GM21717 (cell line): ENCODE data around the gene MFAP3L.

Source experiments
- ATAC-seq: cut with Tn5 transposase; IDR thresholded peaks from one replicate; pipeline ENCODE4 v1.9.1; 2021; ENCODE audit warnings: mild to moderate bottlenecking, moderate library complexity; ENCODE audit not compliant: unreplicated experiment

MFAP3L gene

GRCh38 chr4:170025523-170026252 lies 507 bp downstream of the MFAP3L start:
- ATAC-seq = no peak

DNA sequence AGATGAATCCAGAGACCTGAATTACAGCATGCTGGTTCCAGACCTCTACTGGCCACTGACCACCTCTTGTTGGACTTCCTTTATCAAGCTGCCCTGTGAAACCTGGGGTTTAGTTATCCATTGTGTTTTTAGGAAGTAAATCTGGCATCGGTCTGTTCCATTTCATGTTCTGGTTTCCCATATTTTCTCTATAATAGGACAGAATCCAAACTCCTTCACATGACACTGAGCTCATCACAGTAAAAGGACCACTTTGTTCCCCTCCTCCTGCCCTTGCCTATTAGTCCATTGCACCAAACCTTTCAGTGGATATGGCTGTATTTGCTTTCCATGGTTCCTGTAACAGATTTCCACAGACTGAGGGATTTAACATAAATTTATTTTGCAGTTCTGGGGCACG lies 4.0 kb downstream of the MFAP3L start:
- ATAC-seq = no peak

GRCh38 chr4:170017252-170017651 lies 8.9 kb downstream of the MFAP3L start:
- ATAC-seq = no peak

DNA sequence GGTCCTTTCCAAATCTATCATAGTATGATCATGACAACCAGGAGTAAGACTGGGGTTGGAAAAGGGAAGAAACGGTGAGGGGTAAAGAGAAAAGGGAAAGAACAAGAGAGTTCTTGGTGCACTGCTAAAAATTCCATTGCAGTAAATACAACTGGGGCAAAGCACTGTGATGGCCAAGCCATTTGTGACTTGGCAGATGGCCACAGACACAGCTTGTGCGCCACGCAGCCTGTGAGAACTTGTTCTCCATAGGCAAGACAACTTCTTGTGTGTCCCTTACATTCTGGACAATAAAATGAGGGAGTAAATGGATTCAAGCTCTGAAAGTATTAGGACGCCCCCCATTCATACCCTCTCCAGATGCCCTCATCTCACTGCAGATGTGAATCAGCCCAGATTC lies 10.9 kb downstream of the MFAP3L start:
- ATAC-seq = no peak

DNA sequence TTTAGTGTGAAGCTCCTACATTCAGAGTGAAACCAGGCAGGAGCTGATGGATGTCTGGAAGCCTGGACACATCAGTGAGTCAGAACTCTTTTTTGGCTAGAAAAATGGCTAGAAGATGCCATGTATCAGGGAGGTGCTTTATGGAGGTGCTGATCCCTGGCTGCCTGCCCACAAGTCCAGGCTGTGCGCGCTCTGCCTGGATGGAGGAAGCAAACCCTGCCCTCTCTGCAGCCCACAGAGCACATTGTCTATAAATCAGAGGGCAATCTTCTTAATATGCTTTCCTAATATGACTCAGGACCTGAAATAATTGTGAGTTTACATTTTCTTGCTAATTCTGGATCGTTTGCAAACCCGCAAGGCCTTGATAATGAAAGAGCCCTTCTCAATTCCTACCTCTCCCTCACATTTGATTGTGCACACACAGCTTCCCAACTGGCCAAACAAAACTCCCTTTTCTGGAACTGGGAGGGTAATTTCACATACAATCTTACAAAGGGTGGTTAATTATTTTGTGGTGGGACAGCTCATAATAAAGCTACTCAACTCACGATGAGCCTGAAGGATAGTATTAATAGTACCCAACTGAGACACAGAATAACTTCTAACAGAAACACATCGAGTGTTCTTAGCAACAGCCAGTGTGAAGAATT lies 11.7 kb downstream of the MFAP3L start:
- no peak for ATAC-seq

DNA sequence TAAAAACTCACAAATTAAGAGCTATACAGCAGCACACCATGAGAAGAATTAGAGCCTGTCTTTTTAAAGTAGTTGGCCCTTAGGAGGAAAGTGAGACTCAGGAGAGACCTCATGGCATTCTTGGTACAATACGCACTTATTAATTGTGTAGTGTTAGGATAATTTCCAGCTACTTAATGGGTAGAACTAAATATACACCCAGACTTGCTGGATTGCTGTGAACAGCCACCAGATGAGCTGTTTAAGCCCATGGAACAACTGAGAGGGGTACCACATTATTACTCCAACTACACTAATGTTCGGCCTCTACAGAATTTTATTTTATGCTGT lies 13.6 kb downstream of the MFAP3L start:
- no peak for ATAC-seq

DNA sequence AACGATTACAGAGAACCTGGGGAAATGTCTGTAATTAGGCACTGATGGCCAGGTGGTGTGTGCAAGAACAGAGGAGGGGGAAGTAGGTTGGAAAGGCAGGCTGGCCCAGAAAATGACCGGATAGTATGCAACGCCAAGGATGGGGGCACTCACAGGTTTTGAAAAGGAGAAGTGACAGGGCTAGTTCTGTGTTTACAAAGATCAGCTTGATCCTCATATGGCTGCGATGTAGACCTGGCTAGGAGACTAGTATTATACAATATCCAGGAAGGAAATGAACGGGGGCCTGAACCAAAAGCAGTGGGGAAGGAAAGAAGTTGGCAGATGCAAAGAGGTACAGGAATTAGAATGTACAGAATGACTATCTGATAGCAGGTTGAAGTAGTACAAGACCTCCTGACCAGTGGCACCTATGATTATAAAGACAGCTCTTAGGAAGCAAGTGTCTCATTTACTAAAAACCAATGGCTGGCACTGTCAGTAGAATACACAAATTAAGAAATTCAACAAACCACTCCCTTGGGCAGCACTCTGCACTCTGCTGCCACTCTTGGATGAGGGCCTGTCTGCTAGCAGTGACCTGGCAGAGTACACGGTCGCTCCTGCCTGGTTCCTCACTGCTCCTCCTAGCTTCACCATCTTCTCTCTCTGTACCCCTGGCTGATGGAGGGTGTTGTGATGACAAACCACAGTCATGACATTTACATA lies 14.1 kb downstream of the MFAP3L start:
- ATAC-seq = no peak

DNA sequence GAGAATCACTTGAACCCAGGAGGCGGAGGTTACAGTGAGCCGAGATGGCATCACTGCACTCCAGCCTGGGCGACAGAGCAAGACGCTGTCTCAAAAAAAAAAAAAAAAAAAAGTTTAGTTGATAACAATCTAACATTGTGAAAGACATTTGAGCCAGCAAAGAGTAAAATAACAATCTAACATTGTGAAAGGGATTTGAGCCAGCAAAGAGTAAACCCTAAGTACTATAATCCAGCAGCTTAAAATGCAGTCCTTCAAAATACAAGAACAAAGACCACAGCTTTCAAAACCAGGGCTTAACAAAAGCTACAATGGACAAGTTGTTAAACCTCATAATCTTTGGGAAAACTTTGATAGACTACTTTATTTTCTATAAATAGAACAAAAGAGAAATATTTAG lies 16.9 kb downstream of the MFAP3L start:
- no peak for ATAC-seq

DNA sequence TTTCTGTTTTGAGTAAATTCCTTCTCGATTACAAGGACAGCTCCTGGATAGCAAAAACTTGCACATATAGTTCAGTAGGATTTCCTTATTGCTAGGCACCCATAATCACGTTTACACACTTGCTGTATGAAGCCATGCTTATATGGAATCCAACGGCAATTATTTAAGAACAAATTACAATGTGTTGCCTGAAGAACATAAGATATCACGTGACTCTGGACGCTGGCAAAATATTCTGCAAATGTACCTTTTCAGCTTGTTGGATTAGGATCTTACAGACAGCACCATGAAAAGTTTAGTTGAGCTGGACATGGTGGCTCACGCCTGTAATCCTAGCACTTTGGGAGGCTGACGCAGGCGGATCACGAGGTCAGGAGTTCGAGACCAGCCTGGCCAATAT lies 17.4 kb downstream of the MFAP3L start:
- no peak for ATAC-seq

GRCh38 chr4:170008371-170008770 lies 17.8 kb downstream of the MFAP3L start:
- ATAC-seq = peak; percentile 61

GRCh38 chr4:170007113-170007512 lies 19.1 kb downstream of the MFAP3L start:
- no peak for ATAC-seq

DNA sequence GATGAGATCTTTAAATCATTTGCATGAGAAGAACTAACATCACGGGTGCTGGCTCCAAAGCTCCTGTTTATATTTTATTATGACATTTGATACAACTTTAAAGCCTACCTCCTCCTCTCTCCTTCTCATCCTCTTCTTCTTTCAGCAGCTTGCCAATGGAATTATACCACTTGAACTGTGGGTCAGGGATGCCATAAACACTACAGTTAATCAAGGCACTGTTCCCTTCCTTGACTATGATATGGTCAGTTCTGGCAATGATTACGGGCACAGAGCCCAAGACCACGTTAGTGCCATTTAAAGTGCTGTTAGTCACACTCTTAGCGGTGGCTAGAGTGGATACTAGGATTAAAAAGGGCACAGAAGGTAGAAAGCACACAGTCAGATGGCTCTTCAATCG lies 20.7 kb downstream of the MFAP3L start:
- ATAC-seq = no peak

- no peak for ATAC-seq
Measured at GRCh38 chr4:170004651-170005295, 21.4 kb downstream of the MFAP3L start.

- no peak for ATAC-seq
Measured at GRCh38 chr4:170003071-170004070, 22.8 kb downstream of the MFAP3L start.

DNA sequence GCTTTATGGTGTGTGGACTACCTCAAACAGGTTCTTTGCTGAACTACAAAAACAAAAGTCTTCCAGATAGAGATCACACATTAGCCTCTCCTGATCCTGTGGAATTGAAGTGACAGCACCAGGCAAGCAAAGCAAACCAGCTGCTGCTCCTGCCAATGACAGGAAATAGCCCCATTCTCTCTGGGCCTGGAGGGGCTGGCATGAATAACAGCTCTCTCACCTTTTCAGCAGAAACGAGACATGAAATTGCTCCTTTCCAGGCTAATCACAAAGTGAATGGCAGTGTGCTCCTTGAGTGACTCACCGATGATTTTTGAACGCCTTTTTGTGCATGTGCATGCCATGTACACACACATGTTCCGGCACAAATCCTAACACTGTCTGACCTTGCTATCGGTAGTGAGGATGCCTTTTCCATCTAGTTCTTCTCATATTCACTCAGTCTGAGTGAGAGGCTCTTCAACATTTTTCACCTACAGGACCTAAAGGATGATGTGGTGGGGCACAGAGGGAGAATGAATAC lies 24.4 kb downstream of the MFAP3L start:
- ATAC-seq = no peak

GRCh38 chr4:170001011-170001744 lies 25.0 kb downstream of the MFAP3L start:
- ATAC-seq = no peak

- ATAC-seq = no peak
Measured at GRCh38 chr4:169999923-170000322, 26.3 kb downstream of the MFAP3L start.

- no peak for ATAC-seq
Measured at GRCh38 chr4:169998981-169999380, 27.2 kb downstream of the MFAP3L start.

- ATAC-seq = no peak
Measured at GRCh38 chr4:169996379-169997240, 29.6 kb downstream of the MFAP3L start.
